HG02798 (cell line): ENCODE data around the gene SLC34A3.

Experiments
- ATAC-seq: cut with Tn5 transposase; IDR thresholded peaks from one replicate; pipeline ENCODE4 v1.9.1; 2021; ENCODE audit warnings: mild to moderate bottlenecking; ENCODE audit not compliant: unreplicated experiment, poor library complexity

The SLC34A3 gene

DNA sequence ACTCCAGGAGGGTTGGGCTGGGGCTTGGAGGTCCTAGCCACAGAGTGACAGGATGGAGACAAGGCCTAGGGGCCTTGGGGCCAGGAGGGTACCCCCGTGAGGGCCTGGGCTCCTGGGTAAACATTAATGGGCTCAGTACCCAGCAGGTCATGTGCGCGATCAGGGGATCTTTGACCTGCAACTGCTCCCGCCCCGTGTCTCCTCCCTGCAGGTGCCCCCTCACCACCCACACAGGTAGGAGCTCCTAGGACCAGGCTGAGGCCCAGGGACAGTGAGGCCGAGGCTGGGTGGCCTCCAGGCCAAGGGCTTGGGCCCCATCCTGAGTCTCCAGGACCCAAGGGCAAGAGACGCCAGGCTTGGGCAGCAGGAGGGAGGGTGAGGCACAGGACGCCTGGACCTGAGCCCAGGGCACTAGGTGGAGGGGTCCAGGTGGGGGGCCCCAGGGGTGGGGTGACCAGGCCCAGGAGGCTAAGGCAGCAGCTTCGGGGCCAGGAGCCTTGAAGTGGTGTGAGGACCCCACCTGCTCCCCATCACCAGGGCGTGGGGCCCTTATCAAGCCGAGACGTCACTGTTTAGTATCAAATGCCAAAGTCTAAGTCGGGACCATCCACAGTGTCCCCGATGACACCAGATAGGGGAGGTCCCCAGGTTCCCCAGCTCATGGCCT is at the start of gene SLC34A3:
Gene SLC34A3, plus strand, starts transcription at position 197 of the 667 bp plus-strand sequence. CDS start 802 bp downstream, outside the sequence.
- ATAC-seq = no peak

DNA sequence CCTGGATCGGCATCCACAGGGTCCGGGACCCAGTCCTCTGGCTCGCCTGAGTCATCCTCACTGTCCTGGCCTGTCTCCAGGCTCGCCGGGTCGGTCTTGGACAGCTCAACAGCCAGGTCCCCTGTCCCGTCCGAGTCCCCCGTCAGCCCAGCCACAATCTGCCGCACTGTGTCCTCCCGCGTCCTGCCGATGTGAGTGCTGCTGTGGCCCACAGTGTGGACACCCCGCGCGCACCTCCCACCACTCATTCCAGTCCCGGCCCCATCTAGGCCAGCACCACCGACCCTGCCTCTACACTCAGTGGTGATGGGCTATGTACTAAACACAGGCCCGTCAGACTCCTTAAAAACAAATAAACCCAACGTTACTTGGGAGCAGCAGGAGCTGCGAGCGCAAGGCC is 49.0 kb upstream of the SLC34A3 start:
- no peak for ATAC-seq

DNA sequence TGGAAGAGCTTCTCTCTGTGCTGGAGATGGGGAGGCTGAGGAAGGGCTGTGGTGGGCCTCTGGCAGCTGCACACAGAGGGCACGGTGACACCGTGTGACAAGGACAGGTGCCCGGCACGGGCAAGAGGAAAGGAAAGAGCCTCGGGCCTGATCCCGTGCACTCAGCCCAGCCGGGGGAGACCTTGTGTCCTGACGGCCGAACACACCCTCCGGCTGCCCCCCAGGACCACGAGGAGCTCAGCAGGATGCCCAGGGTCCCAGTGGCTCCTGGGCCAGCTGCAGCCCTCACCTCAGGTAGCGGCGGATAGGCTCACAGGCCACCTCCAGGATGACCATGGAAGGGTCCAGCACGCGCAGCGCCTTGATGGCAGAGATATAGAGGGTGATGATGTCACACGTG is 47.9 kb upstream of the SLC34A3 start:
- no peak for ATAC-seq

DNA sequence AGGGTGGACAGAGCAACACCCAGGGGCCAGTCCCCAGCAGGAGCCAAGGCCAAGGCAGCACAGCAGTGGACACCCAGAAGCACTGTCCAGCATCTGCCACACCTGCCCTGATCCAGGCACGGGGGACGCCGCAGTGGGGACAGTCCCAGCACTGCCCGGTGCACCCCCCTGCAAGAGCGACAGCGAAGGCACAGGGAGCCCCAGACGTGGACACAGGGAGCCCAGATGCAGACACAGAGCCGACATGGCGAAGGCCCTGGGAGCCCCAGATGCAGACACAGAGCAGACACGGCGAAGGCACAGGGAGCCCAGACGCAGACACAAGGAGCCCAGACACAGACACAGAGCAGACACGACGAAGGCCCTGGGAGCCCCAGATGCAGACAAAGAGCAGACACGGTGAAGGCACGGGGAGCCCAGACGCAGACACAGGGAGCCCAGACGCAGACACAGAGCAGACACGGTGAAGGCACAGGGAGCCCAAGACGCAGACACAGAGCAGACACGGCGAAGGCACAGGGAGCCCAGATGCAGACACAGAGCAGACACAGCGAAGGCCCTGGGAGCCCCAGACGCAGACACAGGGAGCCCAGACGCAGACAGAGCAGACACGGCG is 46.6 kb upstream of the SLC34A3 start:
- ATAC-seq = no peak

DNA sequence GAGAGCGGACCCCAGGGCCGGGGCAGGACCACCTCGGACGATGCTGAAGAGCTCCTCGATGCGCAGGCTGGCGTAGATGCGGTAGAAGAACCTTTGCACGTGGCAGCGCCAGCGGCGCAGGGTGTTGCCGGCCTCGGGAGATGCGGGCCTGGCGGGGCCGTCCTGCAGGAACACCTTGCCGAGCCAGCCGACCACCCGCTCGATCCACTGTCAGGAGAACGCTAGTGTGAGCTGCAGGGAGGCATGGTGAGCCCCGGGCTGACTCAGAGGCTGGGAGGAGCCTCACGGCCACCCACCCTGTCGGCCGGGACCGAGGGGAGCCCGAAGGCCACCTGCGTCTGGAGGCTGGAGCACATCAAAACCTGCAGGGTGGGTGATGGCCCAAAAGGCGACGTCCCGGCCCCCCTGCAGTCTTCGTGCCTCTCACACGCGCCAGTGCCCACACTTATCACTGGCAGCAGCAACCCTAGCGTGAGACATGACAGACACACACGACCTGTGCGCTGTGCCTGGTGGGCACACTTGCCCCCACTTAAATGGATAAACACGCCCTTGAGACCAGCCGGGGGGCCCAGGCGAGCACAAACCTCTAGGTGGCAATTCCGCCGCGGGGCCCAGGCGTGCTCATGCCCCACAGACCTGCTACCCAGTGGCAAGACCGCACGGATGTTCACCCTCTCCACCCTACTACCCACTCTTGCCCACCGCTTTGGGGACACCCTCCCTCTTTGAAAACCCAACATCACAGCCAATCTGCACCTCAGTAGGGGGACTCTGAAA is 45.6 kb upstream of the SLC34A3 start:
- ATAC-seq = no peak

DNA sequence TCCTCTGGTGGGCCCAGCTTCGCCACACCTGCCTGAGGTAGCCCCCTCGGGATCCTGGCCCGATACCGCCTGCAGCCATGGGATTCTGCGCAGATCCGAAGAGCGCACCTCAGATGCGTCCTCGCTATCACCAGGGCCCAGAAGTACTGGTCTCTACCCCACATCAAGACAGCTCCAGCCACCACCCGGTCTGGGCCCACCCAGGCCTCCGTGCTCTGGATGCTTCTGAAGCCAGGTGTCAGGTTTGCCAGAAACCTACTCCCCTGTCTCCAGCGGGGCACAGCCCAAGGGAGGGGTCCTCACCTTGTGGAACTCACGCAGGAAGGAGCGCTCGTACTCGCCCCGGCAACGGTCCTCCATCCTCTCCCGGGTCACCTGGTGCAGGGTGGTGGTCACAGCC is 44.8 kb upstream of the SLC34A3 start:
- no peak for ATAC-seq

DNA sequence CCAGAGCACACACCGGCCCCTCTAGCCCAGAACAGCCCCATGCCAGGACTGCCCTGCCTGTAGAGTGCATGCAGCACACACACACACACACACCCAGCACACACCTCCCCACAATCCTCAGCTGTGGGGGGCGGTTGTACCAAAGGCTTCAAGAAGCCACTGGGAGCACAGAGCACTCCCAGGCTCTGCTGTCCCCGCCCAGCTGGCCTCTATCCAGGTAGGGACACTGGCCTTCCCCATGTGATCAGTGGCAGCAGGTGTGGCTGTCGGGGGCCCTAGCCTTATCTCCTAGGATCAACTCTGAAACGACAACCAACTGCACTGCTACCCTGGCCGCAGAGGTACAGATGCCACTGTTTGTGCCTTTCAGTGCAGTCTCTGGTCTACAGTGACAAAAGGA is 44.3 kb upstream of the SLC34A3 start:
- no peak for ATAC-seq

DNA sequence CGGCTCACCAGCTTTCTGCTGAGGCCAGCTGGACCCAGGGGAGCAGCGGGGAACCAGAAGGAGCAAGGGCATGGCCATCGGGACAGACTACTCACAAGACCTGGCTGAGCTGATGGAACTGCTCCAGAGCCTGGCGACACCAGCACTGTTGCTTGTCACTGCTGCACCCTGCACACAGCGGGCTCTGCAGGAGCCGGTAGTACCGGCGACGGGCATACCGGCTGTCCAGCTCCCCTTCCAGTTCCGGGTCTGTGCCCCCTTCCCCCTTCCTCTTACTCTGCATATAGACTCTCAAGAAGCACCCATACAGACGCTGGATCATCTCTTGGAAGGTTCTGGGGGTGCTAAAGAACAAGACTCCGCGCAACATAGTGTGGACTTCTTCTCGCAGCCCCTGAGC is 43.3 kb upstream of the SLC34A3 start:
- ATAC-seq = no peak

DNA sequence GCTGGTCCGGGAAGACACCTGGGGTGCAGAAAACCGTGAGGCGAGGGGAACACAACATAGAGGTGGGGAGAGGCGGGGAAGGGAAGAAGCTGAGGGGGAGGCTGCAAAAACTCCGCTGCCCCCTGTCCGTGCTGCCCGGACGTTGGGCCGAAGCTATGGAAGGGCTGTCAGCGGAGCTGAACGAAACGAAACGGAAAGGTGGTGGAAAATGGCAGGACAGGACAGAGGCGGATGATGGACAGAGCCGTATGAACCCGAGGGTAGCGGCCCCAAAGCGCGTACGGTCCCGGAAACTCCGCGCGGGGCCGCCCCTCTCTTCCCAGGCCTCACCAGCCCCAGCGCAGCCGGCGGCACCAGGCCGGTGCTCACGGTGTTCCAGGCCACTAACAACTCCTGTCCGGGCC is 42.6 kb upstream of the SLC34A3 start:
- ATAC-seq = no peak

DNA sequence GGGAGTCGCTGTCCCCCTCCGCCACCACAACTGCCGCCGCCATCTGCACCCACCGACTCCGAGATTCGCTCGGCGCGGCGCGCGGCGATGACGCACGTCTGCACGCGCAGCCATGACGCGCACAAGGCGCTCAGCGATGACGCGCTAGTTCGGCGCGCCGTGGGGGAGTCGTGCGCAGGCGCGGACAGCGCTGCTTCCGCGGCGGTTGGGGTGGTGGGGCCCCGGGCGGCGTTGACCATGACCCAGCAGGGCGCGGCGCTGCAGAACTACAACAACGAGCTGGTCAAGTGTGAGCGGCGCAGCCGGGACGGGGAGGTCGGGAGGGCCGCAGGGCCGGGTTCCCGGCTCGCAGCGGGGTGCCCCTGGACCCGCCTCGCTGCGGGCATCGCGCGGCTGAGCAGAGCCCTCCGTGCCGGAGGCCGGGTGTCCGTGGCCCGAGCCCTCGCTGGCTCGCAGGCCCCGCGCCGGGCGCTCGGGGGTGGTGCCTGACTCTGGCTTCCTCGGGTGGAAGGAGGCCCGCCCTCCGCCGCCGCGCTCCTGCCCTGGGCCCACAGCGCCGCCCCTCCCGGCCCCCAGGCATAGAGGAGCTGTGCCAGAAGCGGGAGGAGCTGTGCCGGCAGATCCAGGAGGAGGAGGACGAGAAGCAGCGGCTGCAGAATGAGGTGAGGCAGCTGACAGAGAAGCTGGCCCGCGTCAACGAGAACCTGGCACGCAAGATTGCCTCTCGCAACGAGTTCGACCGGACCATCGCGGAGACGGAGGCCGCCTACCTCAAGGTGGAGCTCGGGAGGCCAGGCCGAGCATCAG is 42.0 kb upstream of the SLC34A3 start, which contains the start of the genes ANAPC2 and SSNA1:
Gene ANAPC2, minus strand, starts transcription at position 71 of the 807 bp plus-strand sequence. Its CDS starts 28 bp downstream, at position 43.
Gene SSNA1, plus strand, starts transcription at position 187 of the 807 bp plus-strand sequence. Its CDS starts 51 bp downstream, at position 238.
- peak; percentile 89 for ATAC-seq

DNA sequence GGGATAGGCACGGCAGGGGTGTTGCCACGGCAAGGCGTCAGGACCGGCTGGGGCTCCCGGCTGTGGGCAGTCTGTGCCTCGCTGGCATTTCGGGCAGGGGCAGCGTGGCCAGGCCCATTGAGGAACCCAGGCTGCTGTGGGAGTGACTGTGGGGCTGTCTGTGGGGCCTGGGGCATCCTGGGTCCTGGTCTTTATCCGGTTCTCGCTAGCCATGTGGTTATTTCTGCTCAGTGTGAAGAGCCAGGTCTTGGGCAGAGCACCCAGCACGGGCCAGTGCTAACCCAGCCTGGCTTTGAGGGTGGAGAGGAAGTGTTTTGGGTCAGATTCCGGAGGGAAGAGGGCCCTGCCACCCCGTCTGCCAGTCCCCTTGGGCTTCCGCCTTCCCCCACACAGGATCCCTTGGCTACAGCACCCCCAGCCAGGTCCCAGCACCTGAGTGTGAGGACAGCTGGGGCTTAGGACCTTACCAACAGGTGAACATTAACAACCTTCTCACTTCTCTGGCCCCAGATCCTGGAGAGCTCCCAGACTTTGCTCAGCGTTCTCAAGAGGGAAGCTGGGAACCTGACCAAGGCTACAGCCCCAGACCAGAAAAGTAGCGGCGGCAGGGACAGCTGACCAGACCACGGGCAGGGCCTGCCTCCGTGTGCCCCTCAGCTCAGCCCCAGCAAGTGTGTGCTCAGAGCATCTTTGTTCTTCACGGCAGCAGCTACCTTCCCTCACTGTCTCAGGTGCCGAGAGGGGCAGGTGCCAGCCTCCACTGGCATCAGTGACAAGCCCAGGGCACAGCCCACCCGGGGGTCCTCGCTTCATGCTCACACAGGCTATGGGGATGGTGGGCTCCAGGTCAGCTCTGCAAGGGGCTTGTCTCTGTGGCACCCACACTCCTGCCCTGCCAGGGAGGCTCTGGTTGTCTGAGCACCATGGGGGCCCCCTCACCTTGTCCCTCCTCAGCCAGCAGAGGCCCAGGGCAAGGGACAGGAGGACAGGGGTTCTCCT is 41.1 kb upstream of the SLC34A3 start:
- ATAC-seq = no peak

DNA sequence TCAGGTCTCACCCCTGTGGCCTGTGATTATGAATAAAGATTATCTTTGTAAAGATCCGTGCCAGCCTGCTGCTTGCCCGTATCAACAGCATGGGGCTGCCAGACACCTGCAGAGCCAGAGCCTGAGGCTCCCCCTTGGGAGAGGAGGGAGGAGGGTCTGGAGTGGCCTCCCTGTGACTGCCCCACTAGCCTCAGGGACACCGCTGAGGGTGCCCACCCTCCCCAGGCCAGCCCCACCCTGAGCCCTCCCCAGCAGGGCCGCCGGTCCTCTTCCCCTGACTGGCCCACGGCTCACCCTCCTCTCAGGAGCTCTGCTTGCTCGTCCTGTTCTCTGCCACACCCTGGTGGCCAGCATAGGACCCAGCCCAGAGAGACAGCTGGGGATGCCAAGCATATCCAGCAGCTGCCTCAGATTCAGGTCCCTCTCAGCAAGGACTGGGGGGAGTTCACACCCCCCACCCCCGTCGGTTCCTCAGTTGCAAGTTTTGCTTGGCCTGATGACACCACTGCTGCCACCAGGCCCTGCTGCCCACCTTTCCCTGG is 40.3 kb upstream of the SLC34A3 start:
- no peak for ATAC-seq

DNA sequence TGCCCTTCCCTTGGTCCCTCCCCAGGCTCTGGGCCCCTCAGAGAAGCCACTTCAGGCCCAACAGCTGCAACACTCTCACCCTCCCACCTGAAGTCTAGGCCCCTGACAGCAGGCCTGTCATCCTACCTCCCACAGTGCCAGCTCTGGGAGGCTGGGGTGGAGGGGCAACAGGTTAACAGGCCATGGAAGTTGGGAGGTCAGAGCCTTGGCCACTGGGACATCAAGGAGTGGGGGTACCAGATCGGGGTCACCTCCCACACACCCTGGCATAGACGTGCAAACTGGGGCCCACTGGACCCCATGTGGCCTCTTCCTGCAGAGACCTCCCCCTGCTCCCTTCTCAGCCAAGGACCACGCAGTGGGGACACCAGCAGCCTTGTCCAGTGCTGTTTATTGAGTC is 39.5 kb upstream of the SLC34A3 start:
- ATAC-seq = no peak

DNA sequence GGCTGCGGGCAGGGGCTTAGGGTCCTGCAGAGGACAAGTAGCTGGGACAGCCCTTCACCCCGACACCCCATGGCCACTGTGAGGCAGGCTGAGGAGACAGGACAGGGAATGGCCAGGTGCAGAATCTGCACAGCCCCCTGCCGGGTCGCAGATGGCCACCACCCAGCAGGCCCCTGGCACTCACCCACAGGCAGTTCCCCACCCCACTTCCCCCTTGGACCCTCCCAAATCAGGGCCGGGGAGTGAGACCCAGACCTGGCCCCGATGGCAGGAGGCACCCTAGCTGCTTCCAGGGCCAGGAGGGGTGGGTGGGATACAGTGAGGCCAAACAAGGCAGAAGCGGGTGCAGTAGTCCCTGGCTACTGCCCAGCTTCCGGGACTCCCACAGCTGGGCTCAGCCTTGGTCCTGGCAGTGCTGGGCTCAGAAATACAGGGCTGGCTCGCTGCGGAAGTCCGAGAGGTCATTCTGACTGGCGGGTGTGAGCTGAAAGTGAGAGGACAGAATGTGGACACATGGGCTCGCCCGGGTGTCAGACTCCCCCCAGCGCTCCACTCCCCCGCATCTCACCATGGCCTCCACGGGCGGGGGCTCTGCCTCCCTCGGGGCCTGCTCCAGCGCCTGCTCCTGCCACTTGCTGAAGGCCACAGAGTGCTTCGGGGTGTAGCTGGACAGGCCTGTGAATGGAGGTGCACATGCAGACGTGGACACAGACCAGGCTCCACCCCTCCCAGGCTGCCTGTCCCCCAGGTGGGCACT is 38.8 kb upstream of the SLC34A3 start:
- no peak for ATAC-seq

DNA sequence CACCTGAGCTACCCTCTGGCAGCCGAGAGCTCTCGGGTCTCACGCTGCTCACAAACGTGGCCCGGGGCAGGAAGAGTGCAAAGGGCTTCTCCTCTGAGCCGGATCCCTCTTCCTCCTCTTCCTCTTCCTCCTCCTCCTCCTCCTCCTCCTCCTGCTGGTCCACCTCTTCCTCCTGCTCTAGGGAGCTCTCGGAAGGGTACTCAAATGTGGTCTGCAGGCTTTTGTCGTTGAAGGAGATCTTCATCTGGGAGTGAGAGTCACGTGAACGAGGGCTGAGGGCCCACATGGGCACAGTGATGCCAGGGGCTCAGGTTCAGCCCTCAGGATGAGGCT is 38.3 kb upstream of the SLC34A3 start:
- no peak for ATAC-seq

DNA sequence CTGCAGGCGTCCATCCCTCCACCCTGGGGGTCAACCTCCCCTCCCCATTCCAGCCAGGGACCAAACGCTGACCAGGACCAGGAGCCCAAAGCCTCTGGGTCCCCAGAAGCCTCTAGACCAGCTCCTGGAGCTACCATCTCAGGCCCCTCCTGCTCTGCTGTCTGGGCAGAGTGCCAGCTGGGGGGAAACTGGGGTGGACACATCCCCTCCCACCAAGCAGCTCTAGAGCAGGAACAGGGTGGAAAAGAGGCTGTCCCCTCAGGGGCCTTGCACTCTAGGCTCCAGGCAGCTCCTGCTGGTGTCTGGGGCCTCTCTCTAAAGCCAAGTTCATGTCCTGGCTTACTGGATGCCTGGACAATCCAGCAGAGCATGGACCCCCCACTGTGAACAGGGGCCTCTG is 37.8 kb upstream of the SLC34A3 start:
- ATAC-seq = no peak

DNA sequence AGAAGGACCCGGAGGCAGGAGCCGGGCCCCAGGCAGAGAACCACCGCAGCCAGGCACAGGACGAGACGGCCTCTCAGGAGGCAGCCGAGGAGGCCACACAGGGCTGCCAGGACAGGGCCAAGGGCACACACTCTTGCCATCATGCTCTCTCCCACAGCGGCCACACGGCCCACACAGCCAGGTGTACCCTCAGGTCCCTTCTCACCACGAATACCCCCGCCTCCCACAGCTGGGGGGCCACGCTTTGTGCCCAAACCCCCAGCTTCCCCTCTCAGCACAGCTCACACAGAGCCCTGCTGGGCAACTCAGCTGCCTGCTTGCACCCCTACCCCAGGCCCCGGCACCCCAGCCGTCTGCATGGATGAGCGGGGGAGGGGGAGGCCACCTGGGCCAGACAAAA is 36.9 kb upstream of the SLC34A3 start:
- ATAC-seq = no peak

DNA sequence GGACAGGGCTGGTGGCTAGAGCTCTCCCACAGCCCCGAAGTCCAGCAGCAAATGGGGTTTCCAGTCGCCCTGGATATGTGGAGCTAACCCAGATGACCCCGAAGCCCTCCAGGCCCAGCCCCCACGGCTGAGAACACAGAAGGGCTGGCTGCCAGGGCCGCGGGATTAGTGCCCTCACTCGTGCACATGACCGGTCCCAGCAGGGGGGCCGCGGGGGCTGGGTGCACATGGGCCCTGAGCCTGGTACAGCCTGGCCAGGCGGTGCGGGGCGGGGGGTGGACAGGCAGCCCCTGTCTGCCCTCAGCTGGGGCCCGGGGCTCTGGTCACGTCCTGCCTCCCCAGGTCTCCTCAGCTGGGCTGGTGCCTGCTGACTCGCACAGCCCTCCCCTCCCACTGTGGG is 36.3 kb upstream of the SLC34A3 start:
- ATAC-seq = no peak
